Stimulated activated CD4-positive, alpha-beta T cell treated with anti-CD3 and anti-CD28 coated beads, TNF-alpha, amount 100 ng/mL, for 1 hour (primary cell): ENCODE data around the gene THNSL1.
"Not testable (repeated sequence)": the region's sequence is repeated elsewhere in the genome, so short reads cannot be mapped to it uniquely, and the experiment has no call there.

Experiments used
- DNase-seq, 3 donors: peaks; one replicate each; pipeline ENCODE4 v3.0.0-alpha.2; 2020; ENCODE audit warnings: low read depth in 3 of 3, low spot score in 1 of 3

THNSL1 gene

GRCh38 chr10:24998044-24998443 is 18.4 kb upstream of the THNSL1 start:
- no peak for DNase-seq

GRCh38 chr10:25011591-25011990 is 4.8 kb upstream of the THNSL1 start:
- DNase-seq, result not testable (repeated sequence)

GRCh38 chr10:25014579-25014978 is 1.8 kb upstream of the THNSL1 start:
- no peak for DNase-seq

- peak; percentile 85 to 90 (median 89) for DNase-seq
Observed at GRCh38 chr10:25015828-25016375, 510 bp upstream of the THNSL1 start, which contains the start of gene ENKUR. ENKUR (minus strand) TSS chr10:25016158; CDS start chr10:25015936, 222 bp downstream.

- DNase-seq, result peak in 1 of 3 donors; percentile 2
Observed at GRCh38 chr10:25017154-25017590, 760 bp downstream of the THNSL1 start.

GRCh38 chr10:25017661-25018060 is 1.2 kb downstream of the THNSL1 start:
- no peak for DNase-seq

- no peak for DNase-seq
Observed at GRCh38 chr10:25018703-25019102, 2.3 kb downstream of the THNSL1 start.

GRCh38 chr10:25023278-25023677 is 6.9 kb downstream of the THNSL1 start:
- DNase-seq, result no peak

- no peak for DNase-seq
Observed at GRCh38 chr10:25024528-25024927, 8.1 kb downstream of the THNSL1 start.

- no peak for DNase-seq
Observed at GRCh38 chr10:25026463-25026862, 10.1 kb downstream of the THNSL1 start.

GRCh38 chr10:25028711-25029110 is 12.3 kb downstream of the THNSL1 start:
- DNase-seq, result no peak

- DNase-seq, result no peak
Observed at GRCh38 chr10:25029519-25029918, 13.1 kb downstream of the THNSL1 start.

GRCh38 chr10:25036381-25036780 is 20.0 kb downstream of the THNSL1 start:
- DNase-seq, result no peak

GRCh38 chr10:25038325-25038724 is 21.9 kb downstream of the THNSL1 start:
- DNase-seq, result no peak

- DNase-seq, result no peak
Observed at GRCh38 chr10:25039531-25039930, 23.1 kb downstream of the THNSL1 start.

GRCh38 chr10:25046641-25047040 is 30.2 kb downstream of the THNSL1 start:
- DNase-seq, result no peak

- no peak for DNase-seq
Observed at GRCh38 chr10:25047088-25047487, 30.7 kb downstream of the THNSL1 start.

- no peak for DNase-seq
Observed at GRCh38 chr10:25047591-25048301, 31.3 kb downstream of the THNSL1 start.

- DNase-seq, result no peak
Observed at GRCh38 chr10:25048450-25048849, 32.0 kb downstream of the THNSL1 start.

- DNase-seq, result no peak
Observed at GRCh38 chr10:25049966-25050365, 33.6 kb downstream of the THNSL1 start.

- DNase-seq, result no peak
Observed at GRCh38 chr10:25050402-25050801, 34.0 kb downstream of the THNSL1 start.

- no peak for DNase-seq
Observed at GRCh38 chr10:25052012-25052411, 35.6 kb downstream of the THNSL1 start.

- DNase-seq, result no peak
Observed at GRCh38 chr10:25056726-25057125, 40.3 kb downstream of the THNSL1 start.
